ENCODE data around the gene SLC35D1. TPM values are rescaled to one million over a fixed set of nuclear protein-coding genes. Genes with fewer than 3 reads are reported as not detected.

Gene SLC35D1
- total RNA-seq, 1 donor from 2014 or later, result 18.3 TPM

DNA sequence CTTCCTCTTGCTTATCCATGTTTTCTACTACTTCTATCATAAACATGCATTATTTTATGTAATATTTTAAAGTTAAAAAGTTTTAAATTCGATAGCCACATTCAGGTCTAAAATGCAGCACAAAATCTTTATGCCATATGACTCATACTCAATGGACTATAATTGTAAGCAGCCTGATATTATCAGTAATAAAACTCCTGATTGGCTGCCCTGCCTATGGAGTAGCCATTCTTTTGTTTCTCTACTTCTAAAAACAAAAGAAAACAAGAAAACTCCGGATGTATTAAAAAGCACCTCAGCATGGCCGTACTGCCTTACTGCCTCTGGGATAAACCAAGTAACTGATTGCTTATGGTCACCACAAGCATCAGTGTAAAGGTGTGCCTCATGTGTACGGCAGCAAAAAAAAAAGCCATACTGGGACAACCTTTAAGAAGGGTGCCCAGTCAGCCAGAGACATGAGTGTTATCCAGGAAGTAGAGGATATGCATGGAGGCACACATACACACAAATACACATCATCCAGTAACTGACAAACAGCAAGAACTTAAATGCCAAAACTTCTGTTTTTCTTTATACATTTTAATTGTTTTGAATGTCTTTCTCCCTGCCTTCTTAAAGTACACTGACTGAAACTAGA, 9.2 kb downstream of the SLC35D1 start:
- peak; percentile 36 for DNase-seq (ENCODE audit: low read depth)

DNA sequence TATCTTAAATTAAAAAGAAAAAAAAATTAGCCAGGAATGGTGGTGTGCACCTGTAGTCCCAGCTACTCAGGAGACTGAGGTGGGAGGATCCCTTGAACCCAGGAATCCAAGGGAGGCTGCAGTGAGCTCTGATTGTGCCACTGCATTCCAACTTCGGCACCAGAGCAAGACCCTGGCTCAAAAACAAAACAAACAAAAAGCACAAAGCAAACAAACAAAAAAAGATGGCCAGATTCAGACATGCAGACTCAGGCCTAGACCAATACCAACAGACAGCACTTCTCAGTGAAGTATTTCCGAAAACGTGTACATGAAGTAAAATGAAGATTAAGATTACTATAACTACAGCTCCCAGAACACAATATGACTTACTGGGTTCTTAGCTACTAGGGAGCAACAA, 10.6 kb downstream of the SLC35D1 start:
- no peak for DNase-seq (ENCODE audit: low read depth)

DNA sequence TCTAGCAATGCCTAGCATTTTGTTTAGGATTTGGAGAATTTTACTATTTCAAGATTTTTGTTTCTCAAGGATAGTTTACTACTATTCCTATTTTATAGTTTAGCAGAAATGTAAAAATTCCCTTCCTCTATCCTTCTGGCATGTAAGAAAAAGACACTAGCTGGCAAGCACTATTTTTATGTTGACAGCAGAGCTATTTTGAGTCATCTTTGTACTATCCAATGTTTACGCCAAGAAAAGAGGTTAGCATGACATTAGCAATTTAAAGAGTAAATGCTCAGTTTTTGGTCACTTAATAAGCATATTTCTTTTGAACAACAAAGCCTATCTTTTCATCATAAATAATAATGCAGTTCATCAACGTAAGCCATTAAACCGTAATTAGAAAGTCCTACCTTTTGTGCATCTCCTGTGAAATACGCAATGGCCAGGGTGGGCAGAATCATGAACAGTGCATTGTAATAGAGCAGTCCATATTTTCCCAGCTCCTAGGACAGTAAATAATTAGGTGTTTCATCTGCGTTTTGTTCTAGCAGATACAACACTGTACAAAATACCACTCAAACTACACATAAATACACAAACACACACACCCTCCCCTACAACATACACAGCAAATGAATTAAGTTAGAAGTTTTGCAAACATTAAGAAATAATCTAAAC, 12.0 kb downstream of the SLC35D1 start:
- no peak for DNase-seq (ENCODE audit: low read depth)

DNA sequence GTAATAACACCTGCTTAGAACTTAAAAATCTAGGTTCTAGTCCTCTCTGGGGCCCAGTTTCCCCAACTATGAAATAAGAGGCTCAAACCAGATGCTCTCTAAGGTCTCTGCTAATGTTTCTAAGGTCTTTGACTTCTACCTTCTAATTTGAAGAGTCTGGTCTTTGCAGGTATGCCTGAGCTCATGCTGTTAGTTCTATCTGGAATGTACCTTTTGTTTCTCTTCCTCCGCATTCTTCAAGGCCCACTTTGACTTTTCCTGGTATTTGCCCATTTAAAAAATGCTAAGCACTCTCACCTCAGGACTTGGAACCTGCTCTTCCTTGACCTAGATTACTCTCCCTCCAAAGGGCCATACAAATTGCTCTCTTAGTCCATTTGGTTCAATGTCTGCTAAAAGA, 13.5 kb downstream of the SLC35D1 start:
- no peak for DNase-seq (ENCODE audit: low read depth)

DNA sequence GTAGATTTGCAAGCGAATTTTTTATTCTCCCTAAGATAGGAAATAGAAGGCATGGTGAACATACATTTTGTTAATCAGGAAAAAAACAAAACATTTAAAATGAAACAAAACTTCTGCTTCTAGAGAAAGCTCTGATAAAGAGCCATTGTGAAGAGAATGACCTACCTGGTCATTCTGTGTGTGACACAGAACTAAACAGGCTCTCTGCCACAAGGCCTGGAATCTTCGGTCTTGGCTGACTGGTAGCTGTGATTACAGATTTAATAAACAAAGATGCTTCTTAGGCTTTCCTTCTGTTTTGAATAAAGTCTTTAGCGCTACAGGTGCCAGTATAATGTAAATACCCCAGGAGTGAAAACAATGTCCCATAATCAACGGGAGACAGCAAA, 22.1 kb downstream of the SLC35D1 start:
- DNase-seq (ENCODE audit: low read depth), result no peak

DNA sequence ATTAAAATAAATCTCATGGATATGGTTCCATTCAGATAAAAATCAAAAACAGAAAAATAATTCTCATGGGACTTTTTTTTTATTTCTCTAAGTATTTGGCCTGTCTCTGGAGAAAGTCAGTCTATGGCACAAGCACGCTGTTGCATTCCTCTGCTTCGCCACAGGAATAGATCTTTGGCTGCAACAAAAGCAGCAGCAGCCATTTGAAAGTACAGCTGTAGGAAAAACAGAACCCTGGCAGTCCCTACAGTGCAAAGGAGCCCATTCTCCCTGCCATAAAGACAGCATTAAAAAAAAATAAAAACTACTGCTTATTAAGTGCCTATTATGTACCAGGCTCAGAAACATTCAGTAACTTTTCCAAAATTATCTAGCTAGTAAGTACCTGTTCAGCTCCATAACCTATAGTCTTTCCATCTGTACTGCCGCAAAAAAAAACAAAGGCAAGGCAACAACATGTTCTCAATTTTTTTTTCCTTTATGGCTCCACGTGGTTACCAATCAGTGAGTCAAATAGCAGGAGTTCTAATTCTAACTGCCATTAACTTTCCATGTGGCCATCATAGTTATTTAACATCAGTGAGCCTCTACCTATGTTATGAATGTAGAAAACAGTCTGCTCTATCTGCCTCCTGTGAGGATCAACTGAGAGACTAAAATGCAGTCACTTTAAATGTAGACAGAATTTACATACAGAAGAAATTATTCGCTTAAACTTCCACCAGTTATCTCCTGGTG, 22.7 kb downstream of the SLC35D1 start:
- DNase-seq (ENCODE audit: low read depth), result no peak

DNA sequence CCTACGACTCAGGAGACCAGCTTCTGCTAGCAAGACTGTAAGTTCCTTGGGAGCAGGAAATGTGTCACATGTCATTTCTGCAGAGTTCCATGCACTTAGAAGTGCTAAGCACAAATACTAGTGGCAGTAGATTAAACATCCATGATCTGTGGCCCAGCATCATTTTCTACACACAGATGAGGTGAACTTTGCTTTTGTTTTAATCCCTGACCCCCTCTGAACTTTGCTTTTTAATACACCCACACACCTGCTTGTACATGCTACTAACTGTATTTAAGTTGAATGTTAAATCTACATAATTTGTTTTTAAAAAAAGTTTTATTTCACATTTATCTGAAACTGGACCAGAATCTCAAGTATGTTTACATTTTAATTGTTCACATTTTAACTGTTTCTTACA, 24.5 kb downstream of the SLC35D1 start:
- no peak for DNase-seq (ENCODE audit: low read depth)

DNA sequence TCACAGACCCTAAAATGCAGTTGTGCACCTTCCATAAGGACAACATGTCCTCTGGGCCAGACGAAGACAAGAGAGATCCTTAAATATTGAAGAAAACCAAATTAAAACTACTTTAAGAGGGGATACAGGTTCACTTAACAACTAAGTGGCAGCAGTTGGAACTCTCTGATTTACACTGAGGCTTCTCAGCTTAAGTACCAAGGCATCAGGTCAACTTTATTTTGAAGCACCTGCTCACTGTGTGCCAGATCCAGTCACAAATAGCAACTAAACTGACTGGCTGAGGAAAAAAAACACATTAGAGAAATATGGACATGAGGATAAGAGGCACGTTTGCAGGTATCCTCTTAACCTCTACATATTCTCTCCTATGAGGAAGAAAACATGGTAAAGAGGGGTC, 33.2 kb downstream of the SLC35D1 start:
- DNase-seq (ENCODE audit: low read depth), result no peak

DNA sequence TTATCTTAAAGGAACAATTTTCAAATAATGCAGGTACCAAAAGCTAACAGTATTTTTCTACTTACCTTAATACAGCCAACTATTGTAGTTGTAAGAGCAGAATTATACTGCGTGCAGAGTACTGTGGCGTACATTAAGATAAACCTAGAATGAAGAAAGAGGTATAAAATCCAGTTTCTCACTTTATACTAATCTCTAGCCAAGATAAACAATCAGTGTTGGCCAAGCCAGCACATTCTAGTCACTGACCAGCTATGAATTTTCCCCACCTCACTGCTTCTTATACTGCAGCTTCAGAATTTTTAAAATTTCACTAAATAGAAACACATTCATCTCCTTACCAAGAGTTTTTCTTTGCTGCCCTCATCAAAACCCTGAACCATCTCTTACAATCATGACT, 33.6 kb downstream of the SLC35D1 start:
- DNase-seq (ENCODE audit: low read depth), result no peak

DNA sequence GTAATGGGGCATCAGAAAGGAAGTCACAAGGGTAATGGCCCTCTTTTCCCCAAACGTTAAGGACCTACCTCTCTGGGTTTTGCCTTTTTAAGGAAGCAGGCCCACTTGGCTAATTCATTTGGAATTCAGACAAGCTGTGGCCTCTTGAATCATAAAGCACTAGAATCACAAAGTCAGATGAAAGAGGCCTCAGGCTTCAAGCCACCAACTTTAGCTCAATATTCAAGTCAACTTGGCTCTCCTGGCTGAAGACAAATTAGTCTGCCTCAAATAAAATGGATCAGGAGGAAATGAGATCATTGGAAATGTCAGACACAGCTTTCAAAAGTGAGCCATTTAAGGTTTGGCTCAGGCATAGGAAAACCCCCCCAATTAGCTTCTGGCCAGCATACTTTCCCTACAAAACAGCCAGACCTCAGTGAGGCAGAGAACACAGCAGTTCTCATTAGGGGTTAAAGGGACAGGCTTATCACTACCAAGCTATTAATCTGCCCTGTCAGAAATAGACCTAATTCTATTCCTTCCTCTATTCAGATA, 34.3 kb downstream of the SLC35D1 start:
- DNase-seq (ENCODE audit: low read depth), result peak; percentile 86

DNA sequence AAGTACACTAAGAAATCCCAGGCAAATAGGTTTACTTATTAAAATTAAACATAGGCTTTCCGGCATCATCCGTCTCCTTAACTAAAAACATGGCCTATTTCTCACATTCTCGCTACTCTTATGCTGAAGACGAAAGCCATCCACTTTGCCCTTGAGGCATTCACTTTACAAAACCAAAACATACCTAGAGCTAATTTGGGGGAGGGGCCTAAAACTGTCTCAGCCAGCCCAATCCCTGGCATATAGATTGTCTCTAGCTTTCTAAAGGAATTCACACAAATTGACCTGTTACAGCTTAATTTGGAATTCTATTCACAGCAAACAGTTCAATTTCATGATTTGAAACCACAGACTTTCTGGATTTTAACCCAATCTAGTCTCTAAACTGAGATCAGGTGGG, 34.8 kb downstream of the SLC35D1 start:
- DNase-seq (ENCODE audit: low read depth), result no peak

DNA sequence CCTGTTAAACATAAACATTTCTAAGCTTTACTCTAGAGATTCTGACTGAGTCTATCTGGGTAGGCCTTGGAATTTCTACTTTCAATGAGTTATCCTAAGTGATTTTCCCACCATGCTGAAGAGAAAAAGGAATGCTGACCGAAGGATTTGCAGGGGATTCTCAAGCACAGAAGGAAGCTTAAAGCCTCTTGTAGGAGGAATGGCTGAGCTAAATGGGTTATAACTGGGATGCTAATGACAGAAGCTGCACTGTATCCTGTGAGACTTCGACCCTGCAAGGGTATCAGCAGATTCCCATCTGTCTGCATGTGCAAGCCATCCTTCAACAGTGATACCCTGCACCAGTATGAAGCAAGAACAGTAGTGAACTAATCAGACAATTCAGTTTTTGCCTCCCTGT, 35.4 kb downstream of the SLC35D1 start:
- DNase-seq (ENCODE audit: low read depth), result no peak

DNA sequence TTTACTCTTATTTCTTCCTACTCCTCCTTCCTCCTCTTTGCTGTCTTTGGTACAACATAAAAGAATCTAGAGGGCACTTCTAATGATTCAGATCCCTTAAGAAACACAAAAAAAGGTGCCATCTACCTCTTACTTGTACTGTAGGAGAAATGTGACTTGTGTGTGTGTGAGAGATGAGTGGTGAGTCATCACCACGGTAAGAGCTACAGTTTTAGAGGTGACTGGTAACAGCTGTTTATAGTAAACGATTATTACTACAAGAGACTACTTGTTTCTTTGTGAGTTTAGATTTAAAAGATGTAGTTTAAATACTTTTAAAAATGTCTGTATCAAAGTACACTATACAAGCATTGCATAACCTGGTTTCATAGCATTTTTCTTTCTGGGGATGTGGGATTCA, 40.4 kb downstream of the SLC35D1 start:
- peak; percentile 67 for DNase-seq (ENCODE audit: low read depth)

DNA sequence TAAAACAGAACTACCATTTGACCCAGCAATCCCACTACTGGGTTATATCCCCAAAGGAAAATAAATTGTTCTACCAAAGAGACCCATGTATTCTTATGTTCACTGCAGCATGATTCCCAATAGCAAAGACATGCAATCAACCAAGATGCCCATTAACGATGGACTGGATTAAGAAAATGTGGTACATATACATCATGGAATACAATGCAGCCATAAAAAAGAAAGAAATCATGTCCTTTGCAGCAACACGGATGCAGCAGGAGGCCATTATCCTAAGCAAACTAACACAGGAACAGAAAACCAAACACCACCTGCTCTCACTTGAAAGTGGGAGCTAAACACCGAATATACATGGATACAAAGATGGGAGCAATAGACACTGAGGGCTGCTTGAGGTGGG, 44.2 kb downstream of the SLC35D1 start:
- DNase-seq (ENCODE audit: low read depth), result no peak

DNA sequence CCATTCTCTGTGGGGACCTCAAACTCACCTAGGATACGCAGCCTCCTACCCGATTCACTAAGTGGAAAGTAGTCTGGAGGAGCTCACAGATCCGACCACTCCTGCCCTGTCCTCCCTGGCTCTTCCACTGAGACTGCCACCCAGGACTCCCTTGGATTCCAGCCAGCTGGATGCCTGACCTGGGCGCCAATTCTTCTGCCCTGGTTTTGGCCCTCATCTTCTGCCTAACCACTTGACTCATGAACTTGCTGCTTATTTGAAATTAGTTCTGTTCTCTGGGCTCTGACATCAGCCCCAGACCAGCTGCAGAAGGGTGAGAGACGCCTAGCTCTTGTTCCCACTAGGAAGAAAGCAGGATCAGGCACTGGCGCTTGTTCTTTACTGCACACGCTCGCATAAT, 48.9 kb downstream of the SLC35D1 start:
- DNase-seq (ENCODE audit: low read depth), result no peak

DNA sequence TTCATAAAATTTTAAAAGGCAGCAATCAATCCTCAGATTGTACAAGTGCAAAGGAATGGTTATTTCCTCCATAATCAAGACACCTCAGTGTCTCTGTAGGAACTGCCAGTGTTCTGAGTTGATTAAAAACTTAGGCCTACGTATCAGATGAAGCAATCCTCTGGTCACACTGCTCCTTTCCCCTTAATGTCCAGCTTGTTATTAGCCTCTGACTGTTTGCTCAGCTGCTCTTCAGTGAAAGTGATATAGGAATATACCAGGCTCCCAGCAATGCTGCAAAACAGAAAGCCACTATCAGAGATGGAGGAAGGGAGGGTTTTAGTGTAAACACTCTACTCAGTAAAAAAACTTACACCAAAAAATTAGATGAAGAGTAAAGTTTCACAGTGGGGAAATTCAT, 49.8 kb downstream of the SLC35D1 start:
- DNase-seq (ENCODE audit: low read depth), result no peak

DNA sequence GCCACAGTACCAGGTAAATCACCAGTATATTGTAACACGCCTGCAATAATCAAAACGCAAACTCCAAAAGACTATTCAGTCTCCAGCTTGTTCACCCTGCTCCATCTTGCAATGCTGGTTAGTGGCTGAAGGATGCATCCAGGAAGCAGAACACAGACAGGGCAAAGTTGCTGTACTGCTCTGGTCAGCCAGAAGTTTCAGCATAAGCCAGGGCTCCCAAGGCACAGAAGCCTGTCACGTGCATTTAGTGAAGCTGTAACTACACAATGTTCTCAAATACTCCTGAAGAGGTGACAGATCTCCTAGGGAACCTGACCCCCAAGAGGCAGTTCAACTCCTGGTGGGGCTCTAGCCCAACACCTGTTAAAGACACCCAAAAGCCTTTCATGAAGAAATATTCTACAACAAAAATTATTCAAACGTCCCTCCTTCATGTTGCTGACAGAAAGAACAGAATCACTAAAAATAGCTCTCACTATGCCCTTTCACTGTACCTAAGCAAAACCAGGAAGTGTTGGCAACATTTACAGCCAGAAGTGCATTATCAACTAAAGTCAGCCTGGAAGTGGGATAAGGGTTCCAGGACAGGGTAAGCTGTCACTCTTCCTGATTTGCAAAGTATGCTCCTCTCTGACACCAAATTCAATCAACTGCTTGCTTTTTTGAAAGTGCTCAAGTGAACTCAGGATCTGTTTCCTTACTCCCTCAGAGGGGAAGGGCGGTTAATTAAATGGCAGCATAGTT, 52.1 kb downstream of the SLC35D1 start:
- DNase-seq (ENCODE audit: low read depth), result no peak

DNA sequence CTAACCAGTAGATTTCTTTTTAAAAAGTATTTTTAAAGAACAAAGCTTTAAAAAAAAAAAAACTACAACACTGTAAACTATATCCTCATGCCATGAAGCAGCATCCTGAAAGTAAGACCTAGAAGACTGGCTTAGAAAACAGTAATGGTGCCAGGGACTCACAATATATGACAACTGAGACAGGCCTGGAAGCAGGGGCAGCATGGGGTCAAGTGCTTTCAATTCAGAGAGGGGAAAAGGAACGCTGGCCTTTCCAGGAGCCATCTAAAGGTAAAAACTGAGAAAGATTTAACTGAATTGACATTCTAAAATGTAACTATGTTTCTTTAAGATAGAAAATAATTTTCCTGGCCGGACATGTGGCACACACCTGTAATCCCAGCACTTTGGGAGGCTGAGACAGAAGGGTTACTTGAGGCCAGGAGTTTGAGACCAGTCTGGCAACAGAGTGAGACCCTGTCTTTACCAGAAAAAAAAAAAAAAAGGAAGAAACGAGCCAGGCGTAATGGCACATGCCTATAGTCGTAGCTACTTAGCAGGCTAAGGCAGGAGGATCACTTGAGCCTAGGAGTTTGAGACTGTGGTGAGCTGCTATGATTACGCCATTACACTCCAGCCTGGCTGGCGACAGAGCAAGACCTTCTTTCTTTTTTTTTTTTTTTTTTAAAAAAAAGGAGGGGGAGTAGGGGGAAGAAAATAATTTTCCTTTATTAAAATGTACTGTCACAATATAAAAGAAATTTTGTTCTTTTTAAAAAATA, 54.1 kb downstream of the SLC35D1 start:
- DNase-seq (ENCODE audit: low read depth), result no peak

DNA sequence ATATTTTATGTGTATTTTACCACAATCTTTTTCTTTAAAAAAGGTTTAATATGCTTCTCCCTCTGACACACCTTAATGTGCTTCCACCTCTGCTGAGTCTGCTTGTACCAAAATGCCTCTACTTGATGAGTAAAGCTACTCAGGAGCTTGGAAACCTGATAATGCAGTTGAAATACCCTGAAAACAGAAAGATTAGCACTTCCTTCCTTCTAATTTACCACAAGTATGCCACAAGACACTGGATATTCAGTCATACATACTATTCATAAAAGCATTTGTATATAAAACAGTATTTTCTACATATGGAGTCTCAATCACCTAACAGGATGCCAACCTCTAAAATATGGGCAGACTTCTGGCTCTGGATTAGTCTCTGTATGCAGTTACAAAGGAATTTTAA, 55.0 kb downstream of the SLC35D1 start:
- no peak for DNase-seq (ENCODE audit: low read depth)

DNA sequence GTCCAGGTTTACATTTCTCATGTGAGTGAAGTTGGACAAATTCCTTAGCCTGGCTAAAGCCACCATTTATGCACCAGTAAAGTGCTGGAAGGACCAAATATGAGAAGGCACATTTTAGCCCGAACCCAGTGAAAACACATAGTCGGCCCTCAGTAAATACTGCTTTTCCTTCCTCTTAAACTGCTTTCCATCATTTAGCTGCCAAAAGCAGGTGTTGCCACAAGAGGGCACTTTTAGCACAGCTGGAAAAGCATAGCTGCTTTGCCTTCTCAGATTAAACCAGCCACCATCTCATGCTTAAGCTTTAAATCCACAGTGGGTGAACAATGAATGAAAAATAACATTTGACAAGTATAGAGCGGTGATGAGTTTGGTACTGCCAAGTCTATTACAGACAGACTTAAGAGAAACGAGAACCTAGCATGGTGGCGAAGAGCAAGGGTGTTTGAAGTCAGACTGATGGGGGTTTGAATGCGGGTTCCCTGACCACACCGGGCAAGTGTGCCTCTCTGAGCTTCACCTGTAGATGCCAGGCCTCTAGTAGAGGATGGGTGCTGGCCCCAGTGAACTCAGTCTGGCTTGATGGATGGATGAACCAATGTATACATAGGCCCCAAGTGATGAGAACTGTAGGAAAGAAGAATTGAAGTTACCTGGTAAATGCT, 57.8 kb downstream of the SLC35D1 start:
- DNase-seq (ENCODE audit: low read depth), result peak; percentile 74

DNA sequence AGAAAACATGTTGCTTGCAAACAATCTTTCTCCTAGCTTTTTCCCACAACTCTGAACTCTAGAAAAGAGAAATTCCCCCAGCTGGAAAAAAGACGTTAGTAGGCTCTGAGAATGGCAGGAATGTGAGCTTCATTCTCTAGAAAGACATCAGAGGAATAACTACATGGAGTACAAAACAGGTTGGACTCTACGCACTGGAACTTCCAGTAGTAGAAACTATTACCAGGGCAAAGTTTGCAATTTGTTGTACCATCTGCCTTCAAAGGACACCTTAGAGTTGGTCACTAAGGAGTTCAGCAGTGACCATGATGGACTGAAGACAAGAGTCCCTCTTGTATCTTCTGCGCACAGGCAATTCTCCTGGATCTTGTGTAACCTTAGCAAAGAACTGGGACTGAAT, 60.9 kb downstream of the SLC35D1 start:
- no peak for DNase-seq (ENCODE audit: low read depth)

Measured in renal cortical epithelial cell (primary cell).